ENCODE data around the gene OSBP2.

DNA sequence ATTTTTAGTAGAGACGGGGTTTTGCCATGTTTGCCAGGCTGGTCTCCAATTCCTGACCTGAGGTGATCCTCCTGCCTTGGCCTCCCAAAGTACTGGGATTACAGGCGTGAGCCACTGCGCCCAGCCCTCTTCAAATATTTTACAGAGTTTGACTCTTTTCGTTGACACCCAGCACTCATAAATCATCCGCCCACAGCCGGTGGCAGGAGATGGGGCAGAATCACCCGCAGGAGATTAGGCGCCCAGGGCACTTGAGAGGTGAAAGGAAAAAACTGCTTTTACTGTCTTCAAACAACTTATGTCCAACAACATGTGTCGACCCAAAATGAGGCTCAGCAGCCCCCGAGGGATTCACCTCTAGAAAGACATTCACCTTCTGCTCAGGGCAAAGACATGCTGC lies 56.9 kb downstream of the OSBP2 start:
- TF ChIP-seq, protein P1, sequence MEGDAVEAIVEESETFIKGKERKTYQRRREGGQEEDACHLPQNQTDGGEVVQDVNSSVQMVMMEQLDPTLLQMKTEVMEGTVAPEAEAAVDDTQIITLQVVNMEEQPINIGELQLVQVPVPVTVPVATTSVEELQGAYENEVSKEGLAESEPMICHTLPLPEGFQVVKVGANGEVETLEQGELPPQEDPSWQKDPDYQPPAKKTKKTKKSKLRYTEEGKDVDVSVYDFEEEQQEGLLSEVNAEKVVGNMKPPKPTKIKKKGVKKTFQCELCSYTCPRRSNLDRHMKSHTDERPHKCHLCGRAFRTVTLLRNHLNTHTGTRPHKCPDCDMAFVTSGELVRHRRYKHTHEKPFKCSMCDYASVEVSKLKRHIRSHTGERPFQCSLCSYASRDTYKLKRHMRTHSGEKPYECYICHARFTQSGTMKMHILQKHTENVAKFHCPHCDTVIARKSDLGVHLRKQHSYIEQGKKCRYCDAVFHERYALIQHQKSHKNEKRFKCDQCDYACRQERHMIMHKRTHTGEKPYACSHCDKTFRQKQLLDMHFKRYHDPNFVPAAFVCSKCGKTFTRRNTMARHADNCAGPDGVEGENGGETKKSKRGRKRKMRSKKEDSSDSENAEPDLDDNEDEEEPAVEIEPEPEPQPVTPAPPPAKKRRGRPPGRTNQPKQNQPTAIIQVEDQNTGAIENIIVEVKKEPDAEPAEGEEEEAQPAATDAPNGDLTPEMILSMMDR (IDR thresholded peaks at IDR 0.05), result no peak
- TF ChIP-seq POLR2A (IDR thresholded peaks at IDR 0.05), result no peak

Data from testis (tissue), 2 donors.